Measurements from ENCODE around the gene BTBD9.

BTBD9 gene

GRCh38 chr6:38367231-38367630, 272.5 kb downstream of the BTBD9 start:
- TF ChIP-seq OSR1 (CRISPR knock-in tag; IDR thresholded peaks at IDR 0.05), result no peak
- no peak for TF ChIP-seq ESRRG (CRISPR knock-in tag; IDR thresholded peaks at IDR 0.05)
- no peak for TF ChIP-seq CREB5 (CRISPR knock-in tag; IDR thresholded peaks at IDR 0.05; ENCODE audit: low read depth)
- no peak for TF ChIP-seq ARNTL (CRISPR knock-in tag; IDR thresholded peaks at IDR 0.05; ENCODE audit: borderline replicate concordance, low read depth)
- TF ChIP-seq PATZ1 (CRISPR knock-in tag; IDR thresholded peaks at IDR 0.05; ENCODE audit: borderline replicate concordance), result no peak
- TF ChIP-seq ZFP30 (CRISPR knock-in tag; IDR thresholded peaks at IDR 0.05), result no peak
- no peak for TF ChIP-seq TOX (CRISPR knock-in tag; IDR thresholded peaks at IDR 0.05; ENCODE audit: borderline replicate concordance)
- no peak for TF ChIP-seq CSRNP3 (CRISPR knock-in tag; IDR thresholded peaks at IDR 0.05)
- TF ChIP-seq SNAI2 (CRISPR knock-in tag; IDR thresholded peaks at IDR 0.05), result no peak
- ATAC-seq, result no peak

- no peak for TF ChIP-seq ARNTL (CRISPR knock-in tag; IDR thresholded peaks at IDR 0.05; ENCODE audit: borderline replicate concordance, low read depth)
- TF ChIP-seq TSHZ2 (CRISPR knock-in tag; IDR thresholded peaks at IDR 0.05), result no peak
- TF ChIP-seq ISL1 (CRISPR knock-in tag; IDR thresholded peaks at IDR 0.05), result no peak
- no peak for TF ChIP-seq ESRRG (CRISPR knock-in tag; IDR thresholded peaks at IDR 0.05)
- TF ChIP-seq ZNF70 (CRISPR knock-in tag; IDR thresholded peaks at IDR 0.05), result no peak
- TF ChIP-seq GLIS3 (CRISPR knock-in tag; IDR thresholded peaks at IDR 0.05), result no peak
- no peak for TF ChIP-seq ZFP30 (CRISPR knock-in tag; IDR thresholded peaks at IDR 0.05)
- no peak for ATAC-seq
These were observed 273.5 kb downstream of the BTBD9 start for GRCh38 chr6:38366234-38366633.

GRCh38 chr6:38364775-38365174, 275.0 kb downstream of the BTBD9 start:
- TF ChIP-seq GLIS3 (CRISPR knock-in tag; IDR thresholded peaks at IDR 0.05), result no peak
- TF ChIP-seq ZFP3 (CRISPR knock-in tag; IDR thresholded peaks at IDR 0.05), result no peak
- TF ChIP-seq ZNF565 (CRISPR knock-in tag; conservative IDR thresholded peaks at IDR 0.05; ENCODE audit: low read depth), result no peak
- no peak for TF ChIP-seq ZNF8 (CRISPR knock-in tag; IDR thresholded peaks at IDR 0.05)
- TF ChIP-seq TSHZ2 (CRISPR knock-in tag; IDR thresholded peaks at IDR 0.05), result no peak
- TF ChIP-seq TCF4 (CRISPR knock-in tag; IDR thresholded peaks at IDR 0.05; ENCODE audit: borderline replicate concordance), result no peak
- no peak for TF ChIP-seq ARNTL (CRISPR knock-in tag; IDR thresholded peaks at IDR 0.05; ENCODE audit: borderline replicate concordance, low read depth)
- no peak for TF ChIP-seq OSR1 (CRISPR knock-in tag; IDR thresholded peaks at IDR 0.05)
- no peak for TF ChIP-seq TOX (CRISPR knock-in tag; IDR thresholded peaks at IDR 0.05; ENCODE audit: borderline replicate concordance)
- TF ChIP-seq PATZ1 (CRISPR knock-in tag; IDR thresholded peaks at IDR 0.05; ENCODE audit: borderline replicate concordance), result no peak
- TF ChIP-seq ZNF70 (CRISPR knock-in tag; IDR thresholded peaks at IDR 0.05), result no peak
- no peak for TF ChIP-seq BACH2 (CRISPR knock-in tag; IDR thresholded peaks at IDR 0.05; ENCODE audit: borderline replicate concordance)
- TF ChIP-seq PPARA (CRISPR knock-in tag; IDR thresholded peaks at IDR 0.05; ENCODE audit: borderline replicate concordance), result no peak
- TF ChIP-seq RARB (CRISPR knock-in tag; IDR thresholded peaks at IDR 0.05), result no peak
- no peak for TF ChIP-seq CREB5 (CRISPR knock-in tag; IDR thresholded peaks at IDR 0.05; ENCODE audit: low read depth)
- no peak for TF ChIP-seq ESRRG (CRISPR knock-in tag; IDR thresholded peaks at IDR 0.05)
- TF ChIP-seq CSRNP3 (CRISPR knock-in tag; IDR thresholded peaks at IDR 0.05), result no peak
- TF ChIP-seq ZFP30 (CRISPR knock-in tag; IDR thresholded peaks at IDR 0.05), result no peak
- no peak for TF ChIP-seq SNAI2 (CRISPR knock-in tag; IDR thresholded peaks at IDR 0.05)
- ATAC-seq, result no peak
